SIG-M5 treated with dmso at 0.1 percent for 504 hours (cell line): ENCODE results near the gene ELMO1.

Source experiments
- DNase-seq: peaks from one replicate; lab custom pipeline; 2025; ENCODE audit not compliant: unreplicated experiment; lab: John Stamatoyannopoulos, UW

ELMO1 gene

DNA sequence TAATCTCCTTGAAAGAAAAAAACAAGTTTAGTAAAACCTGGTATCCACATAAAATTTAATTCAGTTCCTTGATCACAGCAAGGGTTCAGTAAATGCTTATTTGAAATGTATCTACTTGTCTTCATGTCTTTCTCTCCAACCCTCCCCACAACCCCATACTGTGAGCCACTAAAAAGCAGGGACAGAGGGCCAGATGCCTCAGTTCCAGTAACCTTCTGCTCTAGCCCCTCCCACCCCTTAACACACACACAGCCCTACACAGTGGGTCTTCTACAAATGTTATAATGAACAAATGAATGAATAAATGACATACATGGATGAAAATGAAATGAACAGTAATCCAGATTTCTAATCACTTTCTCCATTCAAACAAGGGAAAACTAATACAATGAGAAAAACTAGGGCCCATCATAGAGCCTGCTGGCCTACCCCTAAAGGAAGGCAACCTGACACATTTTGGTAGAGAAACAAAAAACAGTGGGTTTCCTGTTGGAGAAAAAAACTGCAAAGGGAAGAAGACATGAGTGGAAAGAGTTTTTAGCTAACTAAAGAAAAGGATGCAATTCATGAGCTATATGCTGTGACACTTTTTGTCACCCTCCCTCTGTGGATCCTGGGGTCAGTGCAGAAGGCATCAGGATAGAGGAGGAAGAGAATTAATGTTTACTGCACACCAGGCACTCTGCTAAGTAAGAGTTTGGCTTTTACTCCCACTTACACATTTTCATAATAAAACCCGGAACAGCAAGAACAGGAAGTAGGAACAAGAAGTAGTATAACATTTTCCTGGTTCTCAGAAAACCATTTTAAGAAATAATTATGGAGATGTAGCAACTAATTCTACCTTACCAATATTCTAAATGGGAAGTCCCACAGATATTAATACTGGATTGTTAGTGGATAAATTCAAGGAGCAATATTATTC lies 38.1 kb downstream of the ELMO1 start:
- peak; percentile 18 for DNase-seq

GRCh38 chr7:37409461-37409860 lies 39.2 kb downstream of the ELMO1 start:
- no peak for DNase-seq

DNA sequence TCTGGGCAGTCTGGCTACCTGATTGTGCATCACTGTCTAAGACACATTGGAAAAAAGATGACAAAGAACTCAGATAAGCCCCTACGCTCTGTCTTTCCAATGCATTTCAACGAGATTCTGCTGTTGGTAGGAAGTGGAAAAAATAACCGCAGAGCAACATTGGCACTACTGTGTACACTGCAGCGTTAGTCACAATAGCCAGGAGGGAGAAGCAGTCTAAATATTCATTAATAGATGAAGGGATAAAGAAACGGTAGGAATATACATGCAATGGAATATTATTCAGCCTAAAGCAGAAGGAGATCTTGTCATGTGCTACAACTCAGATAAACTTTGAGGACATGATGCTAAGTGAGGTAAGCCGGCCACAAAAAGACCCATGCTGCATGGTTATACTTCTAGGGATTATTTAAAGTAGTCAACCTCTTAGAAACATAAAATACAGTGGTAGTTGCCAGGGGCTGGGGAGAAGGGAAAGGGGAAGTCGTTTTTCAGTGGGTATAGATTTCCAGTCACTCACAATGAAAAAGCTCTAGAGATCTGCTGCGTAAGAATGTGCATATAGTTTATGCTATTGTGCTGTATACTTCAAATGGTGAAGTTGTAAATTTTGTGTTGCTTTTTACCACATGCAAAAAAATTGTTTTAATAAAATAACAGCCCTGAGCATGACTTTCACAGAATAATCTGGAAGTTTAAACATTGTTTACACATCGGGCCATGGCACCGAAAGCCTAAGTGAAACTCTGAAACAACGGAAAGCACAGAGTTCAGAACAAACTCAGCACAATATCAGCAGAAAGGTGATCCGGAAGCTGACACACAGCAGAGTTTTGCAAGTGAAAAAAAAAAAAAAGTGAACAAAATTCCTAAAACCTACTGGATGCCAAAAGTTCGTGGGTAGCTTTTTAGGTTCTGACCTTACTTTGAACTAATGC lies 40.1 kb downstream of the ELMO1 start:
- no peak for DNase-seq

DNA sequence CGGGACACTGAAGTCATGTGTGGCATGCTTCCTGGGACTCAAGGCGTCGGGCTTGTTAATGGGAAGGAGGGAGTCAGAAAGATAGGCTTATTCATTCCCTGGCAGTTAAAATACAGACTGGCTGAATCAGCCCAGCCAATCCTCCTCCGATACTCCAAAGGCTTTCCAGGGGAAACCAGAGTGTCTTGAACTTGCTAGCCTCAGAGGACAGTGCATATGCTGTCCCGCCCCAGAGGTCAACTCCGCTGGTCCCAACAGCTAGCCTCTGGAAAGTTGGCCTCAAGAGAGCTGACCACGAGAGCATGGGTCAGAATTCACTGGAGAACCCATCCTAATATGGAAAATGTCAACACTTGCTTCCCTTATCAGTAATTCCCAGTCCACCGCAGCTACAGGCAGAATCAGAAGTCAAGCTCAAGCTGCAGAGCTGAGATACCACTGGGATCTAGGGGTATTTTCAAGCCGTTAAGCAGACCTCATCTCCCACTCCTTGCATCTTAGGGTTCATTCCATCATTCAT lies 43.0 kb downstream of the ELMO1 start:
- DNase-seq: no peak

GRCh38 chr7:37405128-37405527 lies 43.5 kb downstream of the ELMO1 start:
- DNase-seq: no peak

- DNase-seq: no peak
These were observed 48.7 kb downstream of the ELMO1 start for GRCh38 chr7:37399876-37400421.

GRCh38 chr7:37398403-37398802 lies 50.3 kb downstream of the ELMO1 start:
- DNase-seq: no peak

DNA sequence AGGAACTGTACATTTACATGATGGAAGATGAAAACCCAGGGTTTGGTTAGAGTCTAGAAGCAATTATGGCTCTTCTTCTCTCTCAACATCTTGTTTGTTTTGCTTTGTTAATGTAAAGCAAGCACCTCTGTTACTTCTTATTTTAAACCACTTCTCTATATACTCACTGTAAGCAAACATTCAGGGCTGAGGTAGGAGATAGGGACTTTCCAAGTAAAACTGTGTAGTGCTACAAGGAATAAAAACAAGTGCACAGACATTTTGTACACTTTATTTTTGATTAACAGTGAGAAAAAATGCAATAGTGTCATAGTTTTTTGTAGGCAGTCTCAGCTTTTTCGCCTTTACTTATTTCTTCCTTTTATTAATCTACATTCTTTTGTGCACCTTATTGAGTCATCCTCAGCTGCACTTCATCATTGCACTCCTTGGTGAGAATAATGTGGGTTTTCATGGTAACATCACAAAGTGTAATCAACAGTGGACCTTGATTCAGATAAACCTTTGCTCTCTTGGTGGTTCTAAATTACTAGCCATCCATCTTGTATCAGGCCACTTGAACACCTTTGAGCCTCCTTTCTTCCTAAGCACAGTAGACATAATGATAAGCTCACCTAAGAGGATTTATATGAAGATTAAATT lies 52.9 kb downstream of the ELMO1 start:
- no peak for DNase-seq

- DNase-seq: no peak
These were observed 54.5 kb downstream of the ELMO1 start for GRCh38 chr7:37394158-37394557.

- DNase-seq: no peak
These were observed 55.2 kb downstream of the ELMO1 start for GRCh38 chr7:37393476-37393875.

DNA sequence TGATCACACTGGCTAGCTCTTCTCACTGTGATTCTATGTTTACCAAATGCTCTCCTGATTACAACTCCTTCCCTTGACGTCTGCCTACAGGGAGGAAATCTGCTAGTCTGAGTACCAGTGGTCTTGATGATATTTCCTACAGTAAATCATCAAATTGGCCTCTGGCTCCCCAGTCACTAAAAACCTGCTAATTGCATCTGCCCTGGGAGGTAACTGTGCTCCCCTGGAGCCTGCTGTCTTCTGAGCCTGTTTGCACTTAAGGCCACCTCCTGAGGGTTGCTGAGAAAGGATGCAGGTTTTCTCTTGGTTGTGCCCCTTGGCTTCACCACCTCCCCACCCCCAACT lies 56.0 kb downstream of the ELMO1 start:
- no peak for DNase-seq

DNA sequence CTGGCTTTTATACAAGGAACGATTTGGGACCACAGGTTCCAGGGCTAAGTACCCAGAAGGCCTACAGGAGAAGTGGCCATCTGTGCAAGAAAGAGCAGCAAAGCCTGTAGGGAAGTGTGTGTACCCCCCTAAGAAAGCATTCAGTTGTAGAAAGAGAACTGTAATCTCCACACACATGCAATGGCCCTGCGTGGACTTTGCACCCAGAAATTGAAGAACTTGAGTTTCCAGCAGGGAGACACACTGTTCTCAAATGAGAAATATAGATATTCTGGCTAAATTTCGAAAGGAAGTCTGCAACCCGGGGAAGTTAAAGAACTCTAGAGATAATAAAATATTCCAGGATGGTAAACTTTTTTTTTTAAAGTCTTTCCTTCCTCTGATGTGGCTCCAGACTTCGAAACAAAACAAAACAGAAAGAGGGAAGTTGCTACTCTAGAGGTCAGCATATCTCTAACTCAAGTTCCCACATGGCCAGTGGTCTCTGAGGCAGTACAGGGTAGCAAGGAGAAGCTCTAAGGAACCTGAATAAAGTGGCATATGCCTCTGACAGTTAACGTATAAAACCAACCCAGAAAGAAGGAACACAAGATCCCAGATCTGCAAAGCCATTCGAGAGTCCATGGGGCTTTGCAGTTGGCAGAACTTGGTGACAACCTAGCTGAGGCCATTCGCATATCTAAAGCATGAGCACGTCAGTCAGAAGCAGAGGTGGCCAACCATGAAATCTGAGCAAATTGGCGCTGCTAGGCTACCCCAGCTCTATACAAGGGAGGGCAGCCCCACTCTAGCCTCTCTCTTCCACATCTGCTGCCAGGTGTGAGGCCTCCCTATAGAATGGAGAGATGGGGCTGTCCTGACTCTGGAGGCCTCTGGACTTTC lies 56.6 kb downstream of the ELMO1 start:
- DNase-seq: no peak

GRCh38 chr7:37390114-37390513 lies 58.5 kb downstream of the ELMO1 start:
- peak; percentile 60 for DNase-seq

- DNase-seq: no peak
These were observed 59.9 kb downstream of the ELMO1 start for GRCh38 chr7:37388811-37389210.

DNA sequence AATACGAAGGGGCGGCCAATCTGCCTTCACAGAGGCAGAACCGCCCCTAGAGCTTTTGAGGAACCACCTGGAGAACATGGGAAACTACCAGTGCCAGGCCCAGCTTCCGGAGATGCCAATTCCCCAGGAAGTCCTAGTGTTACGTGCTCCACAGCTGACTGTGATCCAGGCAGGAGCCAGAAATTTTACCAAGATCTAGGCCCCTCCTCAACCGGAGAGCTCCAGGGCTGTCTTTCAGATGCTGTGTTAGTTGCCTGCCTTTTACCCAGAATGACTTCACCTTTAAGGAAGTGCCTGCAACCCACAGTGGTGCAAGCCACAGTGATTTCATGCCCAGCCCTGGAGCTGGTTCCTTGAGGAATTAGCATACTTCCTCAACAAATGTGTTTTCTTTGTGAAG lies 62.9 kb downstream of the ELMO1 start:
- peak; percentile 9 for DNase-seq

DNA sequence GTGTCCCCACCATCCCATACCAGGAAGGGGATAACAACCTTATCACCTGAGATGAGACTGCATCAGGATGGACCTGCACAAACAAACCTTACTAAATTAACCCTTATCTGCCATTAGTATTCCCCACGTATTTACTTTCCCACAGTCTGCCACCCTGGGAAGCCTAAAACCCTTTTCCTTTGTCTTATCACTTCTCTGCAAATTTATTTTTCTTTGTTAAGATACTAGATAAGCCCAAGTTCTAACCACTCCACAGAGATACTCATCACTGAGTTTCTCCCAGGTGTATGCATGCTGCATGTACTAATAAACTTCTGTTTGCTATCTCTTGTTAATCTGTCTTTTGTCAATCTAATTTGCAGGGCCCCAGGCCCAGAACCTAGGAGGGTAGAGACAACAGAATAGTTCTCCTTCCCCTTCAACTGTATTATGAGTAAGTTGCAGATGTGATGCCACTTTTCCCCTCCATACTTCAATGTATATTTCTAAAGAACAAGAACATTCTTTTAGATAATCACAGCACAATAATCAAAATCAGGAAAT lies 66.0 kb downstream of the ELMO1 start:
- DNase-seq: no peak

DNA sequence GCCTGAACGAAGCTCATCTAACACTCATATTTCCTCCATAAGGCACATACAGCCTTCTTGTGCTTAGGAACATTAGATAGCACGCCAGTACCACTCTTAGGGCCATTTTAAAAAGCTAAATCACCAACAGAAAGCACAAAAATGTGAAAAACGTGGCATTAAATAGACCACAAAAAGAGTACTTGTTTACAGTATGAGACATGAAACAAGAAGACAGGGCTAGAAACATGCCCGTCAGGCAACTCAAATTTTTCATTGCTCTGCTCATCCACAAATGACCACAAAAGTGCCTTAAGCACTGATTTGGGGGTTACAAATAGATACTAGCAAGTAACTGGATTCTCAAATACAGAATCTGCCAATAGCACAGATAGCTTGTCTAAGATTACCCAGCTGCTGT lies 67.8 kb downstream of the ELMO1 start:
- no peak for DNase-seq

- DNase-seq: no peak
These were observed 69.0 kb downstream of the ELMO1 start for GRCh38 chr7:37379546-37380277.

GRCh38 chr7:37377231-37377630 lies 71.4 kb downstream of the ELMO1 start:
- no peak for DNase-seq
